Measurements from ENCODE around the gene KCNAB1. TPM values are rescaled to one million over a fixed set of nuclear protein-coding genes. Genes with fewer than 3 reads are reported as not detected.

KCNAB1 gene
- total RNA-seq, 2 experiments from 2014 or later: 0.09 TPM; not detected in 1

DNA sequence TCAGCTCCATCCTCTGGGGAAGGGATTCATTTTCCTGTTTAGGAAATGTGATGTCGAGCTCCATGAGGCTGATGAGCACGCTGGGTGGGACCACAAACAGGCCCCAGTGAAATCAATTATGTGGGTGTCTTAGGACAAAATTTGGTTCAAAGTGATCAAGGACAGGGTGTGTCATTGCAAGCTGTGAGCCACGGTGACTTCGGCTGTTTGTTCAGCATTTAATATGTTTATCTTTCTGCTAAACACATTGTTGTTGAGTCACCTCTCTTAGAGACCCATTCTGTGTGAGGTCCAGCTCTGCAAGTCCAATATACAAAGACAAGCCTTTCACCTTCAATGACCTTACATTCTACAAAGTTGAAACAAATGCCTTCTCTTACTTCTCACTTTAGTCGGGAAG, 393.2 kb downstream of the KCNAB1 start:
- POLR2A ChIA-PET: interaction anchor here (0.5 kb wide), 1 partner anchor 304 kb away, joined by 3 read pairs; no protein-coding TSS in a partner anchor
- DNase-seq (no peak), ATAC-seq (ENCODE audit: low read depth) (no peak)
- no peak overlapping the region for H3K27ac Mint-ChIP-seq
- peaks cover 14% of the 10 kb centered on the region for H3K27me3 Mint-ChIP-seq
- no peak overlapping the region for H3K4me3 Mint-ChIP-seq
- no peaks in the 10 kb centered on the region for H3K36me3 Mint-ChIP-seq
- H3K4me1 Mint-ChIP-seq: peaks cover 10% of the 10 kb centered on the region
- H3K9me3 Mint-ChIP-seq: no peaks in the 10 kb centered on the region

GRCh38 chr3:156516284-156516683, 395.9 kb downstream of the KCNAB1 start:
- H3K27ac Mint-ChIP-seq: no peak overlapping the region
- no peak overlapping the region for H3K4me3 Mint-ChIP-seq
- no peaks in the 10 kb centered on the region for H3K36me3 Mint-ChIP-seq
- no peak for ATAC-seq (ENCODE audit: low read depth)
- peaks cover 10% of the 10 kb centered on the region for H3K4me1 Mint-ChIP-seq
- peaks cover 2% of the 10 kb centered on the region for H3K9me3 Mint-ChIP-seq
- H3K27me3 Mint-ChIP-seq: peaks cover 30% of the 10 kb centered on the region
- DNase-seq: no peak
- POLR2A ChIA-PET: no interaction called here

GRCh38 chr3:156516961-156517360, 396.6 kb downstream of the KCNAB1 start:
- H3K4me1 Mint-ChIP-seq: peaks cover 4% of the 10 kb centered on the region
- POLR2A ChIA-PET: no interaction called here
- peaks cover 30% of the 10 kb centered on the region for H3K27me3 Mint-ChIP-seq
- H3K36me3 Mint-ChIP-seq: no peaks in the 10 kb centered on the region
- DNase-seq: no peak
- no peak overlapping the region for H3K27ac Mint-ChIP-seq
- ATAC-seq (ENCODE audit: low read depth): no peak
- H3K4me3 Mint-ChIP-seq: no peak overlapping the region
- H3K9me3 Mint-ChIP-seq: peaks cover 2% of the 10 kb centered on the region

- DNase-seq (no peak), ATAC-seq (ENCODE audit: low read depth) (no peak)
- H3K27ac Mint-ChIP-seq: no peak overlapping the region
- no peak overlapping the region for H3K4me3 Mint-ChIP-seq
- H3K36me3 Mint-ChIP-seq: peaks cover 5% of the 10 kb centered on the region
- peaks cover 38% of the 10 kb centered on the region for H3K27me3 Mint-ChIP-seq
- H3K9me3 Mint-ChIP-seq: peaks cover 3% of the 10 kb centered on the region
- POLR2A ChIA-PET: no interaction called here
- peaks cover 5% of the 10 kb centered on the region for H3K4me1 Mint-ChIP-seq
These were observed 398.3 kb downstream of the KCNAB1 start for GRCh38 chr3:156518726-156519125.

DNA sequence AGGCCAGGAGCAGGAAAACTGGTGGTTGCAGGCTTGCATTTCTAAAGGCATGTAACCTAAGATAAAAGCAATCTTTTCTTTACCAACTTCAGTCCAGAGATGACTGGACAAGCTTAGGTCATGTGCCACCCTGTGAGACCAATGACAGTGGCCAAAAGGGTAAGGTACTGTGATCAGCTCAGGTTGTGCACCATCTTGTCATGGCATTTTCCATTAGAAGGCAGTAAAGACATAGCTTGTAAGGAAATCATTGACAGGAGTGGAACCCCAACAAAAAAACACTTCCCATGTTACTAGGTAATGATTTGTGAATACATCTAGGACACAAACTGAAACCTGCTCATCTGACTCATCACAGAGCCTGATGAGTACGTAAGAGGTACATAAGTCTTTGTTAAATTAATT, 399.4 kb downstream of the KCNAB1 start:
- DNase-seq: no peak
- no peak for ATAC-seq (ENCODE audit: low read depth)
- H3K4me1 Mint-ChIP-seq: peaks cover 15% of the 10 kb centered on the region
- no peak overlapping the region for H3K4me3 Mint-ChIP-seq
- no peak overlapping the region for H3K27ac Mint-ChIP-seq
- peaks cover 6% of the 10 kb centered on the region for H3K9me3 Mint-ChIP-seq
- H3K36me3 Mint-ChIP-seq: peaks cover 13% of the 10 kb centered on the region
- H3K27me3 Mint-ChIP-seq: peaks cover 38% of the 10 kb centered on the region
- POLR2A ChIA-PET: no interaction called here

- Mint-ChIP-seq H3K27me3 (peaks cover 39% of the 10 kb centered on the region), H3K4me3 (no peak overlapping the region), H3K4me1 (peaks cover 20% of the 10 kb centered on the region), H3K9me3 (peaks cover 6% of the 10 kb centered on the region), H3K36me3 (peaks cover 13% of the 10 kb centered on the region), H3K27ac (no peak overlapping the region)
- no peak for ATAC-seq (ENCODE audit: low read depth)
- POLR2A ChIA-PET: no interaction called here
- DNase-seq: no peak
These were observed 402.3 kb downstream of the KCNAB1 start for GRCh38 chr3:156522673-156523072.

GRCh38 chr3:156525808-156526207, 405.4 kb downstream of the KCNAB1 start:
- H3K4me1 Mint-ChIP-seq: peaks cover 18% of the 10 kb centered on the region
- H3K27me3 Mint-ChIP-seq: peaks cover 14% of the 10 kb centered on the region
- DNase-seq: no peak
- peaks cover 4% of the 10 kb centered on the region for H3K9me3 Mint-ChIP-seq
- H3K36me3 Mint-ChIP-seq: peaks cover 16% of the 10 kb centered on the region
- H3K4me3 Mint-ChIP-seq: no peak overlapping the region
- H3K27ac Mint-ChIP-seq: no peak overlapping the region
- ATAC-seq (ENCODE audit: low read depth): no peak
- POLR2A ChIA-PET: interaction anchor here (1.2 kb wide), 1 partner anchor 8 kb away, joined by 8 read pairs; no protein-coding TSS in a partner anchor

GRCh38 chr3:156527060-156527459, 406.7 kb downstream of the KCNAB1 start:
- Mint-ChIP-seq H3K27ac (no peak overlapping the region), H3K36me3 (peaks cover 16% of the 10 kb centered on the region), H3K4me1 (peaks cover 18% of the 10 kb centered on the region), H3K4me3 (no peak overlapping the region), H3K27me3 (peaks cover 12% of the 10 kb centered on the region), H3K9me3 (peaks cover 4% of the 10 kb centered on the region)
- POLR2A ChIA-PET: no interaction called here
- ATAC-seq (ENCODE audit: low read depth) (no peak), DNase-seq (no peak)

- Mint-ChIP-seq H3K4me3 (no peak overlapping the region), H3K4me1 (peaks cover 7% of the 10 kb centered on the region), H3K36me3 (peaks cover 3% of the 10 kb centered on the region), H3K9me3 (no peaks in the 10 kb centered on the region), H3K27ac (no peak overlapping the region), H3K27me3 (peaks cover 4% of the 10 kb centered on the region)
- ATAC-seq (ENCODE audit: low read depth) (no peak), DNase-seq (no peak)
- POLR2A ChIA-PET: no interaction called here
These were observed 410.6 kb downstream of the KCNAB1 start for GRCh38 chr3:156530980-156531379.

DNA sequence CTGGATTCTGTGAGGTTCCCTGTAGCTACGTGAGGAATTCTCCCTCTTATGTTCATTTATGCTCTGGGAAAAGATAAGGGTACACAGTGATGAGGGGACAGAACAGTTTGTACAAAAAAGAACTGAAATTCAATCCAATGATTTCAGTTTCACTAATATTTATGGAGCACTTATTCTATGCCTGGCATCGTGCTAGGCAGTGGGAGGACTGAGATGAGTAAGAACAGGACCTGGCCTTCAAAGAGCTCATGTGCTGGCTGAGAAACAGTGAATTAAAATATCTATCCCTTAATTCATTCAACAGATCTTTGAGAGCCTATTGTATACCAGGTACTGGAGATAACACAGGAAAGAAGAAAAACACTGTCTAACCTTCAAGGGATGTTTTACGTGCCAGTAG, 412.4 kb downstream of the KCNAB1 start:
- ATAC-seq (ENCODE audit: low read depth) (no peak), DNase-seq (no peak)
- no peaks in the 10 kb centered on the region for H3K27me3 Mint-ChIP-seq
- POLR2A ChIA-PET: no interaction called here
- no peak overlapping the region for H3K27ac Mint-ChIP-seq
- H3K36me3 Mint-ChIP-seq: peaks cover 3% of the 10 kb centered on the region
- H3K4me1 Mint-ChIP-seq: peaks cover 8% of the 10 kb centered on the region
- H3K9me3 Mint-ChIP-seq: no peaks in the 10 kb centered on the region
- H3K4me3 Mint-ChIP-seq: no peak overlapping the region

GRCh38 chr3:156533205-156533604, 412.8 kb downstream of the KCNAB1 start:
- no peaks in the 10 kb centered on the region for H3K9me3 Mint-ChIP-seq
- H3K36me3 Mint-ChIP-seq: peaks cover 3% of the 10 kb centered on the region
- no peak overlapping the region for H3K27ac Mint-ChIP-seq
- POLR2A ChIA-PET: no interaction called here
- peaks cover 8% of the 10 kb centered on the region for H3K4me1 Mint-ChIP-seq
- DNase-seq (no peak), ATAC-seq (ENCODE audit: low read depth) (no peak)
- H3K27me3 Mint-ChIP-seq: no peaks in the 10 kb centered on the region
- H3K4me3 Mint-ChIP-seq: no peak overlapping the region

GRCh38 chr3:156535162-156535627, 414.8 kb downstream of the KCNAB1 start:
- no peaks in the 10 kb centered on the region for H3K27me3 Mint-ChIP-seq
- peak; percentile 57 for ATAC-seq (ENCODE audit: low read depth)
- POLR2A ChIA-PET: interaction anchor here (0.6 kb wide), 1 partner anchor 11 kb away, joined by 5 read pairs; no protein-coding TSS in a partner anchor
- H3K4me1 Mint-ChIP-seq: peaks cover 8% of the 10 kb centered on the region
- no peak overlapping the region for H3K27ac Mint-ChIP-seq
- H3K4me3 Mint-ChIP-seq: no peak overlapping the region
- no peak for DNase-seq
- no peaks in the 10 kb centered on the region for H3K9me3 Mint-ChIP-seq
- peaks cover 2% of the 10 kb centered on the region for H3K36me3 Mint-ChIP-seq

- Mint-ChIP-seq H3K27ac (no peak overlapping the region), H3K4me3 (no peak overlapping the region), H3K36me3 (peaks cover 2% of the 10 kb centered on the region), H3K9me3 (no peaks in the 10 kb centered on the region), H3K27me3 (no peaks in the 10 kb centered on the region), H3K4me1 (peaks cover 8% of the 10 kb centered on the region)
- ATAC-seq (ENCODE audit: low read depth): no peak
- DNase-seq: no peak
- POLR2A ChIA-PET: interaction anchor here (0.6 kb wide), 1 partner anchor 11 kb away, joined by 5 read pairs; no protein-coding TSS in a partner anchor
These were observed 415.4 kb downstream of the KCNAB1 start for GRCh38 chr3:156535798-156536197.

GRCh38 chr3:156536524-156537316, 416.3 kb downstream of the KCNAB1 start:
- peak; percentile 15 for ATAC-seq (ENCODE audit: low read depth)
- POLR2A ChIA-PET: no interaction called here
- no peak for DNase-seq
- H3K27ac Mint-ChIP-seq: no peak overlapping the region
- H3K9me3 Mint-ChIP-seq: no peaks in the 10 kb centered on the region
- H3K36me3 Mint-ChIP-seq: peaks cover 2% of the 10 kb centered on the region
- no peaks in the 10 kb centered on the region for H3K27me3 Mint-ChIP-seq
- H3K4me3 Mint-ChIP-seq: no peak overlapping the region
- H3K4me1 Mint-ChIP-seq: peaks cover 8% of the 10 kb centered on the region
